Measurements from ENCODE around the gene OR2F2.

OR2F2 gene

DNA sequence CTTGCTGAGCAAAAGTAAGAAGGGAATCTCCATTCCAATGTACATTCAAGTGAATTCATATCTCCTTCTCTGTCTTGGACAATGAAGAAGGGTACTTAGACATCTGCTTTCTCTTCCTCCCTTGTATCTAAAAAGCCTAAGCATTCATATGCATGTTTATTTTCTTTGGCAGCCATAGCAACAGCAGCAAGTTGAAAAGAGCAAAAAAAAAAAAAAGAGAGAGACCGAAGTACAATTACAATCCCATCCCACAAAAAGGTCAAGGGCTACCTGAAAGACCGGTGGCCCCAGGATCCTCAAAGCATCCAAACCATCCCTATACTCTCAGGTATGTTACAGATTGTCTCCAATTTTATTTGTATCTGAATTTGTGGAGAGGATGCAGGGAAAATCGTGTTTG, 23.7 kb downstream of the OR2F2 start:
- Histone ChIP-seq H2BK15ac (ENCODE audit: low read length) (no peak overlapping the region), H2BK12ac (ENCODE audit: low read length) (no peak overlapping the region), H3K27me3 (ENCODE audit: control insufficient read depth in 3 of 3, insufficient read depth in 3 of 3, low read depth in 1 of 3, low read length in 3 of 3) (no peaks in the 10 kb centered on the region), H3K27ac (replicated peaks; ENCODE audit: low read length) (no peak overlapping the region), H3K4me2 (ENCODE audit: insufficient read depth, low read length, poor library complexity, severe bottlenecking) (no peak overlapping the region), H3K14ac (ENCODE audit: low read length) (no peak overlapping the region), H4K91ac (ENCODE audit: low read depth, low read length, poor library complexity) (no peak overlapping the region), H3K9ac (ENCODE audit: low read depth, low read length, poor library complexity) (no peak overlapping the region), H4K8ac (ENCODE audit: low read depth, low read length) (no peak overlapping the region), H3K9me3 (replicated peaks in 1 of 2; ENCODE audit: control insufficient read depth in 2 of 2, insufficient read depth in 1 of 2, low read depth in 1 of 2, low read length in 2 of 2) (no peaks in the 10 kb centered on the region), H3K36me3 (replicated peaks in 1 of 2; ENCODE audit: control insufficient read depth in 2 of 2, insufficient read depth in 2 of 2, low read length in 2 of 2) (no peaks in the 10 kb centered on the region), H2BK5ac (ENCODE audit: low read length) (no peak overlapping the region), H3K4ac (ENCODE audit: low read length) (no peak overlapping the region), H3K18ac (ENCODE audit: low read length) (no peak overlapping the region), H3K23ac (ENCODE audit: low read depth, low read length, poor library complexity) (no peak overlapping the region), H2AK5ac (ENCODE audit: low read depth, low read length) (no peak overlapping the region), H3K79me1 (ENCODE audit: low read depth, low read length) (no peaks in the 10 kb centered on the region), H2BK120ac (ENCODE audit: low read depth, low read length) (no peak overlapping the region), H2AFZ (ENCODE audit: low read length) (no peak overlapping the region), H3K4me3 (ENCODE audit: low read length in 2 of 2) (no peak overlapping the region), H3K4me1 (ENCODE audit: control insufficient read depth in 2 of 2, insufficient read depth in 1 of 2, low read depth in 1 of 2, low read length in 2 of 2) (peaks cover 0 to 2% of the 10 kb centered on the region in 2 donors)
- no peak for DNase-seq (ENCODE audit: low spot score)
- no CpG with 5 or more reads among the region's 3 CpGs for WGBS, 2 donors (ENCODE audit: extremely low coverage in 2 of 2, insufficient read length in 2 of 2, insufficient replicate concordance in 1 of 2)

DNA sequence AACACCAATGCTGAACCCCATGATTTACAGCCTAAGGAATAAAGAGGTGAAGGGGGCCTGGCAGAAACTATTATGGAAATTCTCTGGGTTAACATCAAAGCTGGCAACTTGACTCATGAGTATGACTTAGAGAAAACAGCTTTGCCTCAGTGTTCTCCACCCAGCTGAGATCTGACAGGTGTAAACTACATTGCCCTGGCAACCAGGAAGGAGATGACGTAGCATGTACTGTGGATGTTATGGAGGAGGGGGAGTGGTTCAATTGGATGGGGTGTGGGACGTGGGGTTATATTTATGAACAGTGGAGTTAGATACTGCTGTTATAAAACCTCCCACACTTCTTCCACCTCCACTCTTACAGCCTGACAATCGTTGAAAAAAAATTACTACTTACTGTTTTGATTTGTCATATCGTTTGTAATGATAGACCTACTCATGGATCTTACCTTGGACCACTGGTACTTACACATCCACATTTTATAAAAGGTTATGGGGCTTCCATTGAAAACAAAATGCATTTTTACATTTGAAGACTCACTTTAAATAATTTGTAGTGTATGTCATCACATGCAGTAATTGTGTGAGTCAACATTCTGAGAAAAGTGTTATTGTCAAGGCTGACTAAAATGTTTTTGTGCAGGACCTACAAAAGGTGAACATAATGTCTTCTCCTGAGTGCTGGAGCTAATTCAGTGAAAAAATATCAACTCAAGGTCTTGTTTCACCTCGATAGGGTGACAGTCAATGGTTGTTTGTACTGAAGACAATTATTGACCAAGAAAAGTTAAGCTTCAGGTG, 26.0 kb downstream of the OR2F2 start:
- H2BK15ac ChIP-seq (ENCODE audit: low read length) = no peak overlapping the region
- H3K23ac ChIP-seq (ENCODE audit: low read depth, low read length, poor library complexity) = no peak overlapping the region
- DNase-seq (ENCODE audit: low spot score) = no peak
- H2BK5ac ChIP-seq (ENCODE audit: low read length) = no peak overlapping the region
- no peak overlapping the region for H2AFZ ChIP-seq (ENCODE audit: low read length)
- no peak overlapping the region for H3K27ac ChIP-seq (replicated peaks; ENCODE audit: low read length)
- no peaks in the 10 kb centered on the region for H3K9me3 ChIP-seq (replicated peaks in 1 of 2; ENCODE audit: control insufficient read depth in 2 of 2, insufficient read depth in 1 of 2, low read depth in 1 of 2, low read length in 2 of 2)
- H3K36me3 ChIP-seq (replicated peaks in 1 of 2; ENCODE audit: control insufficient read depth in 2 of 2, insufficient read depth in 2 of 2, low read length in 2 of 2) = no peaks in the 10 kb centered on the region
- H4K91ac ChIP-seq (ENCODE audit: low read depth, low read length, poor library complexity) = no peak overlapping the region
- no CpG with 5 or more reads among the region's 5 CpGs for WGBS, 2 donors (ENCODE audit: extremely low coverage in 2 of 2, insufficient read length in 2 of 2, insufficient replicate concordance in 1 of 2)
- H3K4me3 ChIP-seq (ENCODE audit: low read length in 2 of 2) = no peak overlapping the region
- no peak overlapping the region for H2BK120ac ChIP-seq (ENCODE audit: low read depth, low read length)
- no peak overlapping the region for H3K18ac ChIP-seq (ENCODE audit: low read length)
- no peak overlapping the region for H2BK12ac ChIP-seq (ENCODE audit: low read length)
- H2AK5ac ChIP-seq (ENCODE audit: low read depth, low read length) = no peak overlapping the region
- no peaks in the 10 kb centered on the region for H3K27me3 ChIP-seq (ENCODE audit: control insufficient read depth in 3 of 3, insufficient read depth in 3 of 3, low read depth in 1 of 3, low read length in 3 of 3)
- no peak overlapping the region for H3K4ac ChIP-seq (ENCODE audit: low read length)
- no peaks in the 10 kb centered on the region for H3K79me1 ChIP-seq (ENCODE audit: low read depth, low read length)
- H3K9ac ChIP-seq (ENCODE audit: low read depth, low read length, poor library complexity) = no peak overlapping the region
- peaks cover 0 to 2% of the 10 kb centered on the region in 2 donors for H3K4me1 ChIP-seq (ENCODE audit: control insufficient read depth in 2 of 2, insufficient read depth in 1 of 2, low read depth in 1 of 2, low read length in 2 of 2)
- H3K14ac ChIP-seq (ENCODE audit: low read length) = no peak overlapping the region
- no peak overlapping the region for H4K8ac ChIP-seq (ENCODE audit: low read depth, low read length)
- H3K4me2 ChIP-seq (ENCODE audit: insufficient read depth, low read length, poor library complexity, severe bottlenecking) = no peak overlapping the region

GRCh38 chr7:143965280-143965679, 30.2 kb downstream of the OR2F2 start:
- Histone ChIP-seq H2BK12ac (ENCODE audit: low read length) (no peak overlapping the region), H4K8ac (ENCODE audit: low read depth, low read length) (no peak overlapping the region), H3K14ac (ENCODE audit: low read length) (no peak overlapping the region), H3K18ac (ENCODE audit: low read length) (no peak overlapping the region), H3K9me3 (replicated peaks in 1 of 2; ENCODE audit: control insufficient read depth in 2 of 2, insufficient read depth in 1 of 2, low read depth in 1 of 2, low read length in 2 of 2) (no peaks in the 10 kb centered on the region), H3K79me1 (ENCODE audit: low read depth, low read length) (no peaks in the 10 kb centered on the region), H3K9ac (ENCODE audit: low read depth, low read length, poor library complexity) (no peak overlapping the region), H3K23ac (ENCODE audit: low read depth, low read length, poor library complexity) (no peak overlapping the region), H4K91ac (ENCODE audit: low read depth, low read length, poor library complexity) (no peak overlapping the region), H3K4me2 (ENCODE audit: insufficient read depth, low read length, poor library complexity, severe bottlenecking) (no peak overlapping the region), H3K36me3 (replicated peaks in 1 of 2; ENCODE audit: control insufficient read depth in 2 of 2, insufficient read depth in 2 of 2, low read length in 2 of 2) (no peaks in the 10 kb centered on the region), H3K27me3 (ENCODE audit: control insufficient read depth in 3 of 3, insufficient read depth in 3 of 3, low read depth in 1 of 3, low read length in 3 of 3) (no peaks in the 10 kb centered on the region), H2AK5ac (ENCODE audit: low read depth, low read length) (no peak overlapping the region), H2BK120ac (ENCODE audit: low read depth, low read length) (no peak overlapping the region), H3K27ac (replicated peaks; ENCODE audit: low read length) (no peak overlapping the region), H2BK15ac (ENCODE audit: low read length) (no peak overlapping the region), H3K4me1 (ENCODE audit: control insufficient read depth in 2 of 2, insufficient read depth in 1 of 2, low read depth in 1 of 2, low read length in 2 of 2) (no peaks in the 10 kb centered on the region), H3K4me3 (ENCODE audit: low read length in 2 of 2) (no peak overlapping the region), H2AFZ (ENCODE audit: low read length) (no peak overlapping the region), H2BK5ac (ENCODE audit: low read length) (no peak overlapping the region), H3K4ac (ENCODE audit: low read length) (no peak overlapping the region)
- no peak for DNase-seq (ENCODE audit: low spot score)
- no CpG with 5 or more reads among the region's 2 CpGs for WGBS, 2 donors (ENCODE audit: extremely low coverage in 2 of 2, insufficient read length in 2 of 2, insufficient replicate concordance in 1 of 2)

- Histone ChIP-seq H3K4me2 (ENCODE audit: insufficient read depth, low read length, poor library complexity, severe bottlenecking) (no peak overlapping the region), H3K4me3 (ENCODE audit: low read length in 2 of 2) (no peak overlapping the region), H3K4me1 (ENCODE audit: control insufficient read depth in 2 of 2, insufficient read depth in 1 of 2, low read depth in 1 of 2, low read length in 2 of 2) (no peaks in the 10 kb centered on the region), H2BK12ac (ENCODE audit: low read length) (no peak overlapping the region), H2BK5ac (ENCODE audit: low read length) (no peak overlapping the region), H3K18ac (ENCODE audit: low read length) (no peak overlapping the region), H2BK15ac (ENCODE audit: low read length) (no peak overlapping the region), H3K79me1 (ENCODE audit: low read depth, low read length) (no peaks in the 10 kb centered on the region), H2BK120ac (ENCODE audit: low read depth, low read length) (no peak overlapping the region), H4K8ac (ENCODE audit: low read depth, low read length) (no peak overlapping the region), H2AFZ (ENCODE audit: low read length) (no peak overlapping the region), H3K4ac (ENCODE audit: low read length) (no peak overlapping the region), H3K14ac (ENCODE audit: low read length) (no peak overlapping the region), H3K36me3 (replicated peaks in 1 of 2; ENCODE audit: control insufficient read depth in 2 of 2, insufficient read depth in 2 of 2, low read length in 2 of 2) (no peaks in the 10 kb centered on the region), H3K9me3 (replicated peaks in 1 of 2; ENCODE audit: control insufficient read depth in 2 of 2, insufficient read depth in 1 of 2, low read depth in 1 of 2, low read length in 2 of 2) (no peaks in the 10 kb centered on the region), H2AK5ac (ENCODE audit: low read depth, low read length) (no peak overlapping the region), H3K9ac (ENCODE audit: low read depth, low read length, poor library complexity) (no peak overlapping the region), H3K27ac (replicated peaks; ENCODE audit: low read length) (no peak overlapping the region), H3K27me3 (ENCODE audit: control insufficient read depth in 3 of 3, insufficient read depth in 3 of 3, low read depth in 1 of 3, low read length in 3 of 3) (no peaks in the 10 kb centered on the region), H4K91ac (ENCODE audit: low read depth, low read length, poor library complexity) (no peak overlapping the region), H3K23ac (ENCODE audit: low read depth, low read length, poor library complexity) (no peak overlapping the region)
- no peak for DNase-seq (ENCODE audit: low spot score)
- whole genome bisulfite sequencing, 2 donors (ENCODE audit: extremely low coverage in 2 of 2, insufficient read length in 2 of 2, insufficient replicate concordance in 1 of 2) = no CpG with 5 or more reads among the region's 4 CpGs
Measured at GRCh38 chr7:143967398-143967797, 32.4 kb downstream of the OR2F2 start.
